Measurements from ENCODE around the gene PPP1R9B. TPM values are rescaled to one million over a fixed set of nuclear protein-coding genes. Genes with fewer than 3 reads are reported as not detected.

Gene PPP1R9B
- total and polyA plus RNA-seq, 8 donors, result 13.5 to 34.6 (median 17.7) TPM

DNA sequence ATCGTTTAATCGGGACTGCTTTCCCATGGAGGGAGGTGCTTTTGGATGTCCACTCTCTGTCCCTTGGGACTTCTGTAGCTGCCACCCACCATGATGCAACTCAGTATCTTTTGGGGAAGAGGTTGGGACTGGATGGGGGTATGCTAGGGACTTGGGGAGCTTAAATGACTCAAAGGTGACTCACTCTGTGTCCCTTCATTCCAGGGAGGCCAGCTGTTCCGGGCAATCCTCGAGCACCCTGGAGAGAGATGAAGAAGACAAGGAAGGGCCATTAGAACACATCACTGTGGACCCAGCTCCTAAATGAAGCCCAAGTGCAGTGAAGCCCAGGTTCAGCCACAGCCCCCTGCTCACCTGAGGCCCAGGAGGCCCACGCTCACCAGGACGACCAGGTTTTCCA, 46.3 kb upstream of the PPP1R9B start:
- no peak for ATAC-seq
- FAIRE-seq, result no peak
- Histone ChIP-seq H3K4me1 (peaks cover 0 to 4% (median 3%) of the 10 kb centered on the region in 3 donors), H3K27ac (no peak overlapping the region), H3K27me3 (peaks cover 0 to 6% (median 2%) of the 10 kb centered on the region in 4 donors), H3K36me3 (no peaks in the 10 kb centered on the region), H3K4me3 (no peak overlapping the region), H3K9me3 (no peaks in the 10 kb centered on the region)
- no peak for DNase-seq
- TF ChIP-seq, protein P1, sequence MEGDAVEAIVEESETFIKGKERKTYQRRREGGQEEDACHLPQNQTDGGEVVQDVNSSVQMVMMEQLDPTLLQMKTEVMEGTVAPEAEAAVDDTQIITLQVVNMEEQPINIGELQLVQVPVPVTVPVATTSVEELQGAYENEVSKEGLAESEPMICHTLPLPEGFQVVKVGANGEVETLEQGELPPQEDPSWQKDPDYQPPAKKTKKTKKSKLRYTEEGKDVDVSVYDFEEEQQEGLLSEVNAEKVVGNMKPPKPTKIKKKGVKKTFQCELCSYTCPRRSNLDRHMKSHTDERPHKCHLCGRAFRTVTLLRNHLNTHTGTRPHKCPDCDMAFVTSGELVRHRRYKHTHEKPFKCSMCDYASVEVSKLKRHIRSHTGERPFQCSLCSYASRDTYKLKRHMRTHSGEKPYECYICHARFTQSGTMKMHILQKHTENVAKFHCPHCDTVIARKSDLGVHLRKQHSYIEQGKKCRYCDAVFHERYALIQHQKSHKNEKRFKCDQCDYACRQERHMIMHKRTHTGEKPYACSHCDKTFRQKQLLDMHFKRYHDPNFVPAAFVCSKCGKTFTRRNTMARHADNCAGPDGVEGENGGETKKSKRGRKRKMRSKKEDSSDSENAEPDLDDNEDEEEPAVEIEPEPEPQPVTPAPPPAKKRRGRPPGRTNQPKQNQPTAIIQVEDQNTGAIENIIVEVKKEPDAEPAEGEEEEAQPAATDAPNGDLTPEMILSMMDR (IDR thresholded peaks at IDR 0.05), result no peak
- intact Hi-C loops (cut with DNase I), result no loop called here
- WGBS, 2 donors, result 63 to 72% methylated on average over 6 of the region's 6 CpGs

DNA sequence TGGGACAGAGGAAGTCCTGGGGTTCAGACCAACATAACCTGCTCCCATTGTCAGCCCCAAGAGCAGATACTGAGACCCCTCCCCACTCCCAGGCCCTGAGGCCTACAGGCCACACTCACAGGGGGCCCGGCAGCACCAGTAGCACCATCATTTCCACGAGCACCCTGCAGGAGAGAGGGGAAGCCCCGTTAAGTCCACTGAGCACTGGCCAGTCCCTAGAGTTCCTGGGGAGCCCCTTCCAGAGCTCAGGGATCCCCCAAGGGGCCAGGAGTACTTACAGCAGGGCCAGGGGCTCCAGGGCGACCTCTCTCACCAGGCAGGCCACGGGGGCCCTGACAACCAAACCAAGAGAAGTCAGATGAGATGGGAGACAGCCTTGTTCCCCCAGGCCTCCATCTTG, 45.6 kb upstream of the PPP1R9B start:
- ATAC-seq, result no peak
- Histone ChIP-seq H3K27ac (no peak overlapping the region), H3K27me3 (peaks cover 0 to 2% (median 0%) of the 10 kb centered on the region in 4 donors), H3K9me3 (no peaks in the 10 kb centered on the region), H3K4me1 (peaks cover 0 to 4% (median 3%) of the 10 kb centered on the region in 3 donors), H3K36me3 (no peaks in the 10 kb centered on the region), H3K4me3 (no peak overlapping the region)
- FAIRE-seq, result no peak
- no peak for DNase-seq
- TF ChIP-seq, protein P1 (IDR thresholded peaks at IDR 0.05), result no peak
- WGBS, 2 donors, result 53 to 79% methylated on average over 5 of the region's 5 CpGs
- intact Hi-C loops (cut with DNase I), result no loop called here

DNA sequence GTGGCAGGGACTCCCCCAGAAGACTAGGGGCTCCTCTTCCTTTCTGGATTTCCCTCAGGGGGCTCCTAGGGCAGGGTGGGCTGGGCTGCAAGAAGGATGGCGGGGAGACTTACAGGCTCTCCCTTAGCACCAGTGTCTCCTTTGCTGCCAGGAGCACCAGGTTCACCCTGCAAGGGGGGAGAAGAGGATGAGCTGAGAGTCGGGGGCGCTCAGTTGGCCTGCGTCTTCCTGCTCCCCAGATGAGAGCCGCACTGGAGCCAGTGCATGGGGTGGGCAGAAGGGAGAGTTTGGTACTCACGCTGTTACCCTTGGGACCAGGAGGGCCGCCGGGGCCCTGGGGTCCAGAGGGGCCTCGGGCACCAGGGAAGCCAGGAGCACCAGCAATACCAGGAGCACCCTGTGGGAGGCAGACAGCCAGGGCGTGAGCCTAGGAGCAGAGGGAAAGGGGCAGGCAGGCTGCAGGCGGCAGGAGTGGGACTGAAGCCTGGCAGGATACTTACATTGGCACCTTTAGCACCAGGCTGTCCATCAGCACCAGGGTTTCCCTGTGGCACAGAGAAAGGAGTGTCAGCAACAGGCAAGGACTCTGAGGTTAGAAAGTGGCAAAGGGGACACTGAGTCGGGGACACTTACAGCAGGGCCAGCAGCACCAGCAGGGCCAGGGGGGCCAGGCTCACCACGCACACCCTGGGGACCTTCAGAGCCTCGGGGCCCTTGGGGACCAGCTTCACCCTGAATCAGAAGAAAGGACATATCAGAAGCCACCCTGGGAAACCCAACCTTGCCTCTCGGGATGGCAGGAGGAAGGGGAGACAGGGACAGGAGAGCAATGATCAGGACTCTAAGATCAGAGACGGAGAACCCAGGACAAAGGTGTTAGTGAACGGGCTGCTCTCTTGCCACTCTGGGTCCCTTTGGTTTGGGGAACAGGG, 44.7 kb upstream of the PPP1R9B start:
- Histone ChIP-seq H3K4me3 (no peak overlapping the region), H3K36me3 (no peaks in the 10 kb centered on the region), H3K4me1 (peaks cover 0 to 4% (median 3%) of the 10 kb centered on the region in 3 donors), H3K9me3 (no peaks in the 10 kb centered on the region), H3K27ac (no peak overlapping the region), H3K27me3 (no peaks in the 10 kb centered on the region)
- FAIRE-seq (no peak), ATAC-seq (no peak), DNase-seq (peak in 1 of 6 donors; percentile 12)
- 74 to 78% methylated on average over 17 of the region's 17 CpGs for WGBS, 2 donors
- intact Hi-C loops (cut with DNase I), result no loop called here
- TF ChIP-seq, protein P1 (IDR thresholded peaks at IDR 0.05), result no peak

DNA sequence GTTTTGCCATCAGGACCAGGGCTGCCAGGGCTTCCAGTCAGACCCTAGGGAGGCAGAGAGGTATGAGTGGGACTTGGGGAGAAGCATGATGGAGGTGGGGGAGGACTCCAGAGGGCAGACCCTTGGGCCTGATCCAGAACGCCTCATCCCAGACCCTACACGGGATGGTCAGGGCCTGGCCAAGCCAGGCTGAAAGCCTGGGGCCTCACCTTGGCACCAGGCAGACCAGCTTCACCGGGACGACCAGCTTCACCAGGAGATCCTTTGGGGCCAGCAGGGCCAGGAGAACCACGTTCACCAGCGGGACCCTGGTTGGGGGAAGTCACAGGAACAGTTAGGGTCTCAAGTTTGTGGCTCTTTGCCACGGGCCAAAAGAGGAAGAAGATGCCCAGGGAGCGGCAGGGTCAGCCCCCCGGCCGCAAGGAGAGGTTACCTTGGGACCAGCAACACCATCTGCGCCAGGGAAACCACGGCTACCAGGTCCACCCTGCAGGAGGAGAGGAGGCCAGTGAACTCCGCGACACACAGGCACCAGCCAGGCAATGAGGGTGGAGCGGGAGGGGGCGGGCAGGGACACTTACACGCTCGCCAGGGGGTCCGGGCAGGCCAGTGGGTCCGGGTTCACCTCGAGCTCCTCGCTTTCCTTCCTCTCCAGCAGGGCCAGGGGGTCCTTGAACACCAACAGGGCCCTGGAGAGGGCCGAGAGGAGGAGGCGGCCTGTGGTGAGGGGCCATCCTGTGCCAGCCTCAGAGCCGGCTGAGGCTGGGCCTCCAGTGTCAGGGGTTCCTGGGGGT, 43.9 kb upstream of the PPP1R9B start:
- TF ChIP-seq, protein P1 (IDR thresholded peaks at IDR 0.05), result no peak
- intact Hi-C loops (cut with DNase I), result no loop called here
- ATAC-seq (no peak), FAIRE-seq (no peak), DNase-seq (peak in 1 of 6 donors; percentile 19)
- no peaks in the 10 kb centered on the region for H3K9me3 ChIP-seq
- peaks cover 0 to 3% (median 0%) of the 10 kb centered on the region in 3 donors for H3K4me1 ChIP-seq
- no peak overlapping the region for H3K4me3 ChIP-seq
- 72 to 78% methylated on average over 25 of the region's 25 CpGs for WGBS, 2 donors
- H3K27ac ChIP-seq, result no peak overlapping the region
- no peaks in the 10 kb centered on the region for H3K36me3 ChIP-seq
- no peaks in the 10 kb centered on the region for H3K27me3 ChIP-seq
